GM12872 (cell line): ENCODE measurements around the gene NFIC.

Source experiments
- TF ChIP-seq, protein P1 (sequence below): IDR thresholded peaks from 3 replicates; pipeline ENCODE4 v1.5.1; 2011; ENCODE audit warnings: low read depth, mild to moderate bottlenecking, low read length, moderate library complexity; ENCODE audit not compliant: insufficient read depth

The NFIC gene

DNA sequence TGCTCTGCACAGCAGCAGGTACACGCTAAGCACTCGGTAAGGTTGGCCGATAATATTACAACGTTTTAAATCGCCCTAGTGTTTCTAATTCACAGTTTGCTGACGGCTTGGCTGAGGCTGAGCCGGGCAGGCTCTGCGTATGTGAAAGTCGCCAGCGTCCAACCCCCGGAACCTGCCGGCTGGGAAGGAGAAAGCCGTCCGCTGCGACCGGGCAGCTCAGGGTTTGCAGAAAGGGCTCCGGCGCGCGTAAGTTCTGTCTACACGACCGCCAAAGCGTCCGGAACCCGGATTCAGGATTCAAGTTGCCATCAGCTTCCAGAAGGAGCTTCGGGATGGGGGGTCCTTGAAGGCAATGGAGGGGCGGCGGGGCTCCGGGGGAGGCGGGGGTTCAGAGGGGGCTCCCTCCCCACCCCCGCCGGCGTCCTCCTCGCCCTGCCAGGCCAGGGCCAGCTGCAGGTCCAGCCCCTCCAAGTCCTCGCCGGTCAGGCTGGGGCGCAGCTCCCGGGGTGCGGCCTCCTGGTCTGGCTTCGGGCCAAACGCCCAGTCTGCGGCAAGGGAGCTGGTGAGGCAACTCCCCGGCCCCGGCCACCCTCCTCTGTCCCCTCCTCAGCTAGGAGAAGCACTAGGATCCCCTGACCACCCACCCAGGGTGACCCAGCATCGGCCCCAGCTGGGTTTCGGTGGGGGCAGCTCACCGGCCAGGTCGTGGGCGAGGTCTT is 116.3 kb downstream of the NFIC start:
- TF ChIP-seq, protein P1, sequence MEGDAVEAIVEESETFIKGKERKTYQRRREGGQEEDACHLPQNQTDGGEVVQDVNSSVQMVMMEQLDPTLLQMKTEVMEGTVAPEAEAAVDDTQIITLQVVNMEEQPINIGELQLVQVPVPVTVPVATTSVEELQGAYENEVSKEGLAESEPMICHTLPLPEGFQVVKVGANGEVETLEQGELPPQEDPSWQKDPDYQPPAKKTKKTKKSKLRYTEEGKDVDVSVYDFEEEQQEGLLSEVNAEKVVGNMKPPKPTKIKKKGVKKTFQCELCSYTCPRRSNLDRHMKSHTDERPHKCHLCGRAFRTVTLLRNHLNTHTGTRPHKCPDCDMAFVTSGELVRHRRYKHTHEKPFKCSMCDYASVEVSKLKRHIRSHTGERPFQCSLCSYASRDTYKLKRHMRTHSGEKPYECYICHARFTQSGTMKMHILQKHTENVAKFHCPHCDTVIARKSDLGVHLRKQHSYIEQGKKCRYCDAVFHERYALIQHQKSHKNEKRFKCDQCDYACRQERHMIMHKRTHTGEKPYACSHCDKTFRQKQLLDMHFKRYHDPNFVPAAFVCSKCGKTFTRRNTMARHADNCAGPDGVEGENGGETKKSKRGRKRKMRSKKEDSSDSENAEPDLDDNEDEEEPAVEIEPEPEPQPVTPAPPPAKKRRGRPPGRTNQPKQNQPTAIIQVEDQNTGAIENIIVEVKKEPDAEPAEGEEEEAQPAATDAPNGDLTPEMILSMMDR = no peak

DNA sequence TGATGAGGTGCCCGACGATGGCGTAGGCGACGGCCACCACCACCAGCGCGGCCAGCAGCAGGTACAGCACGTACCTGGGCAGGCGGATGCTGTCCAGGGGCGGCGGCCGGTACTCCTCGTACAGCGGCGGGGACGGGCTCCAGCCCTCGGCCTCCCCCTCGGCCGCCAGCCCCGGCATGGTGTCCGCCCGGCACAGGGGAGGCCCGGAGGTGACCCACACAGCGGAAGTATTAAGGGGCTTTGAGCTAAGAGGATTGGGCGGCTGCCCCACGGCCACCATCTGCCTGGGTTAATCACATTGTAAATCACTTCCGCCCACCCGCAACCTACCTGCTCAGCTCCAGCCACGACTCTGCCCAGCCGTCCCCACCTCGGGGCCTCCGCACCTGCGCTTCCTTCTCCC is 116.8 kb downstream of the NFIC start, which contains the start of gene SMIM44:
TSS of gene SMIM44 (minus strand) at position 216 of the 403 bp plus-strand sequence. CDS start at position 178, 38 bp downstream.
- TF ChIP-seq, protein P1 = no peak

DNA sequence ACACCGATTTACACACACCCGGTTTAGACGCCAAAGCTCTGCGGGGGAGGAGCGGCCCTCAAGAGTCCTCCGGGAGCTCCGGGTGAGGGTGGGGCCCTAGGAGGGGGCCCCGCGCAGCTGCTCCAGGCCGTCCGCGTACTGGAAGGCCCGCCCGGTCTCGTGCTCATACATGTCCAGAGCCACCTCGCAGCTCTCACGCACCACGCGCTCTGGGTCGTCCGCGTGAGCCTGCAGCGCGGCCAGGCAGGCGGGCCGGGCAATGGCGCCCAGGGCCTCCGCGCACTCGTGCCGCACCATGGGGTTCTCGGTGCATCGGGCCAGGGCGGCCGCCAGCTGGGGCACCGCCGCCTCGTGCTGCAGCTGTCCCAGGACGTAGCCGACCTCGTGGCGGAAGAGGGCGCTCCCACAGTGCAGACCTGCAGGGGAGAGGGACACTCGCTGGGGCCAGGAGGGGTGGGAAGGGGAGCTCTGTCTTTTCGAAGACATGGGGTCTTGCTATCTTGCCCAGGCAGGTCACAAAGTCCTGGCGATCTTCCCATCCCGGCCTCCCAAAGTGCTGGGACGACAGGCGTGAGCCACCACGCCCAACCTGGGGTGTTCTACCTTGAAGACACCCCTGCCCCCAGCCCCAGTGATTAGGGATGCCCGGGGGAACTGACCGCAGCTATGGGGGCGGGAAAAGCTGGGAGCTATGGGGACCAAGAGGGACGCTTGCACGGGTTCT is 125.2 kb downstream of the NFIC start:
- TF ChIP-seq, protein P1 = no peak

DNA sequence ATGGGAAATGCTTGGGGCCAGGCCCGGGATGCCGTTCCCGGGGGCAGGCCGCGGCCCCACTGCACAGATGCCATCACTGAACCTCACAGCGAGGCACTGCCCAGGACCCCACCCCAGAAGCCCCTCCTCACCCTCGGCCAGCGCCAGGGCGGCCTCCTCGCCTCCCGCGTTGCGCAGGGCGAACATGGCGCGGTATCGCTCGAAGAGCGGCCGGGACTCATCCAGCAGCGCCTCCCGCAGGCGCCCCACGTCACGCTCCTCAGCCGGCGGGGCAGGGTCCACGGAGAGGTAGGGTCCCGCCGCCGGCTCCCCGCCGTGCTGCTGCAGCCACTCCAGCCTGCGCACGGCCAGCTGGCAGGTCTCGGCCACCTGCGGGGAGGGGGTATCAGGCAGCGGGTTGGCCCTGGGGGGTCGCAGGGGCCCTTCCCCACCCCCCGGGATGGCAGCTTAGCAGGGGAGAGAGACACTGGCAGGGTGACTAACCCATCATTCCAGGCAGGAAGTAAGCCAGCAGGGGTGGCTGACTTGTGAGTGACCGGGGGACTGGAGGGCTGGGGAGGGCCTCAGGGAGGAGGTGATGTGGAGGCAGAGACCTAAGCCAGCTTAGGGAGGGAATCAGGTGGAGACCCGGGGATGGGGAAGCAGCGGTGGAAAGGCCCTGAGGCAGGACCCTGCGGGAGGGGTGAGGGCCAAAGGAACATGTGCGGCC is 125.9 kb downstream of the NFIC start:
- TF ChIP-seq, protein P1 = no peak

DNA sequence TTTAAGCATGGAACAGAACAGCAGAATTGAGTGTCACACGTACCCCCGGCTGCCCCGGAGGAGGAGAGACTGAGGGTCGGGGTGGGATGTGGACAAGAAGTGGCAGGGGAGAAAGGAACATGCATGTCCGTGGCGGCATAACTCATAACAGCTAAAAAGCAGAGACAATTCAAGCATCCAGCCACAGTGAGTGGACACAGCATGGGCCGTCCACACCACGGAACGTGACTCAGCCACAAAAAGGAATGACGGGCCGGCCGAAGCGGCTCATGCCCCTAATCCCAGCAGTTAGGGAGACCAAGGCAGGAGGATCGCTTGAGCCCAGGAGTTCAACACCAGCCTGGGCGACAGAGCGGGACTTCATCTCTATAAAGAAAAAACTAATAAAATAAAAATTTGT is 126.5 kb downstream of the NFIC start:
- TF ChIP-seq, protein P1 = no peak

DNA sequence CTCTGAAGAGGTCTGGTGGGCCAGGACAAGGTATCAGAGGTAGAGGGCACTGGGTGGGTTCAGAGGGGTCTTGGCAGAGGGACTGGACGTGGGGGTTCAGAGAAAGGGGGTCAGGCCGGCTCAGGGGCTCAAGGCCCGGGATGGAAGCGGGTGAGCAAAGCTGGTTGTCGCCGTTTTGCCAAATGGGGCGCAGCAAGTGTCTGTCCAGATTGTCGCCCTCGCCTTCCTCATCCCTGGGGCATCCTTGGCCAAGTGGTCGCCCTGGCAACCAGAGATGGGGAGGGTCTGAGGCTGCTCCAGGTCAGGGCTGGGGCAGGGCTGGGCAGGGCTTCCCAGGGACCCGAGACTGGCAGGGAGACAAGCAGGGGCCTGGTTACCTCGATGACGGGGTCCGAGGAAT is 127.3 kb downstream of the NFIC start:
- TF ChIP-seq, protein P1 = no peak

DNA sequence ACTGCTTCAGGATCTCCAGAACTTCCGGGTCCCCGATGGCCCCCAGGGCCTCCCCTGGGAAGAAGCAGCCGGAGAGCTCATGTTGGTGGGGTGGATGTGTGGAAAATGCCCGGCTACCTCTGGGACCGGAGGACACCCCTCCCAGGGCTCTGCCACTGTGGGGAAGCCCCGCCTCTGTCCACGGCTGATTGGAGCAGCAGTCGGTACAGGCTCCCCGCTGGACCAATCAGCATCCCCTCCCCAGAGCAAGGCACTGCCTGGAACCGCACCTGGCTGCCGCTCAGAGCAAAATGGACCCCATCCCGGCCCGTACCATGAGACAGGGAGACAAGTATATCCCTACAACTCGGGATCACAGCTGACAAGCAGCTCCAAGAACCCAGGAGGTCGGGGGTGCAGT is 127.7 kb downstream of the NFIC start:
- TF ChIP-seq, protein P1 = no peak
